SK-N-MC (cell line): Measurements from ENCODE around the gene PCDHGA1.

Source experiments
- DNase-seq: peaks from one replicate; pipeline ENCODE4 v3.0.0-alpha.2; 2011; ENCODE audit warnings: low read depth, low spot score
- H3K27ac ChIP-seq: fragments of 200-600 bp; sonication (generic); 2 replicates; pipeline ENCODE4 v1.5.1; 2016; ENCODE audit warnings: mixed run types
- H3K36me3 ChIP-seq: fragments of 200-600 bp; sonication (generic); 2 replicates; pipeline ENCODE4 v1.6.1; 2017; ENCODE audit warnings: antibody characterized with exemption, low read length, mixed read lengths; ENCODE audit not compliant: insufficient read depth
- H3K4me3 ChIP-seq: fragments of 200-600 bp; sonication (generic); 2 replicates; pipeline ENCODE4 v1.5.1; 2016
- H3K9ac ChIP-seq: fragments of 200-600 bp; sonication (generic); 2 replicates; pipeline ENCODE4 v1.8.0; 2017; ENCODE audit warnings: mixed run types, mixed read lengths; ENCODE audit not compliant: insufficient read length
- H3K9me3 ChIP-seq: fragments of 200-600 bp; sonication (generic); 2 replicates; pipeline ENCODE4 v1.6.1; 2017; ENCODE audit warnings: low read depth, mild to moderate bottlenecking, antibody characterized with exemption, low read length, moderate library complexity, mixed read lengths
- EZH2 ChIP-seq: fragments of 200-600 bp; sonication (generic); IDR thresholded peaks from one replicate; pipeline ENCODE4 v1.6.1; 2017; ENCODE audit warnings: antibody characterized with exemption
- FOXP2 ChIP-seq: optimal IDR thresholded peaks from 2 replicates; pipeline ENCODE3; 2011; ENCODE audit warnings: mild to moderate bottlenecking, moderate library complexity; ENCODE audit not compliant: insufficient read depth; ENCODE audit errors: extremely low read length, control extremely low read depth
- POLR2AphosphoS5 ChIP-seq: IDR thresholded peaks from 2 replicates; pipeline ENCODE4 v1.6.1; 2012; ENCODE audit warnings: mild to moderate bottlenecking, low read depth, low read length, borderline replicate concordance

The PCDHGA1 gene

DNA sequence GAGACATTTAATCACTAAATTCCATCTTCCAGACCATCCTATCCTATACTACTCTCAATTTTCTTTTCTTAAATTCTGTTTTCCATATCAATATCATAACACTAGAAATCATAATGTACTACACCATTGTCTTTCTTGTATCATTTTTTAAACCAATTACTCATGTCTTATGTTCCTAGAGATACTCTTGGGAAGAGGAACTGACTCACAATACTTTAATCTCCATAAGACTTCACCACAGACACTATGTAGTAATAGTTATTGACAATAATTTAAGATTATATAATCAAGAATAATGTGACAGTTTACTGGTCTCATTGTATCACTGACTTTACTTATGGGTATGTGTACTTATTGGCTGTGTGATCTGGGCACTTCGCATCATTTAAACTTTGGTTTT, 202.4 kb downstream of the PCDHGA1 start:
- no peak for TF ChIP-seq POLR2AphosphoS5
- no peak for TF ChIP-seq EZH2
- no peak for TF ChIP-seq FOXP2

DNA sequence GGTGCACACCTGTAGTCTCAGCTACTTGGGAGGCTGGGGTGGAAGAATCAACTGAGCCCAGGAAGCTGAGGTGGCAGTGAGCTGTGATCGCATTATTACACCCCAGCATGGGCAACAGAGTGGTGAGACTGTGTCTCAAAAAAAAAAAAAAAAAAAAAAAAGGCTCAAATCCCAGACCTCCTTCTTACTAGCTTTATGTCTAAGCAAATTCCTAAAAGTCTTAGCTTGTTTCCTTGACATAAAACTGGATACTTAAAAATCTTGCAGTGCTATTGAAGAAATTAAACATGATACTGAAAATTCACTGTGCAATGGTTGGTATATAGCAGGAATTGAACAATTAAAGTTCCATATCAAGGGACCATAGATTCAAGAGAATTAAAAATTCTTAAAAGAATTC, 203.6 kb downstream of the PCDHGA1 start:
- Histone ChIP-seq H3K36me3 (peaks cover 20% of the 10 kb centered on the region; the same call in 1 of the 2 replicates), H3K4me3 (no peak overlapping the region), H3K9me3 (no peaks in the 10 kb centered on the region), H3K9ac (no peak overlapping the region), H3K27ac (no peak overlapping the region)
- DNase-seq, result no peak
- TF ChIP-seq POLR2AphosphoS5 (no peak), FOXP2 (no peak), EZH2 (no peak)

More for the DNA sequence above, 202.4 kb downstream of the PCDHGA1 start:
- Histone ChIP-seq H3K9ac (no peak overlapping the region), H3K4me3 (no peak overlapping the region), H3K27ac (no peak overlapping the region), H3K9me3 (no peaks in the 10 kb centered on the region), H3K36me3 (peaks cover 27% of the 10 kb centered on the region; the same call in 1 of the 2 replicates)
- DNase-seq, result no peak

DNA sequence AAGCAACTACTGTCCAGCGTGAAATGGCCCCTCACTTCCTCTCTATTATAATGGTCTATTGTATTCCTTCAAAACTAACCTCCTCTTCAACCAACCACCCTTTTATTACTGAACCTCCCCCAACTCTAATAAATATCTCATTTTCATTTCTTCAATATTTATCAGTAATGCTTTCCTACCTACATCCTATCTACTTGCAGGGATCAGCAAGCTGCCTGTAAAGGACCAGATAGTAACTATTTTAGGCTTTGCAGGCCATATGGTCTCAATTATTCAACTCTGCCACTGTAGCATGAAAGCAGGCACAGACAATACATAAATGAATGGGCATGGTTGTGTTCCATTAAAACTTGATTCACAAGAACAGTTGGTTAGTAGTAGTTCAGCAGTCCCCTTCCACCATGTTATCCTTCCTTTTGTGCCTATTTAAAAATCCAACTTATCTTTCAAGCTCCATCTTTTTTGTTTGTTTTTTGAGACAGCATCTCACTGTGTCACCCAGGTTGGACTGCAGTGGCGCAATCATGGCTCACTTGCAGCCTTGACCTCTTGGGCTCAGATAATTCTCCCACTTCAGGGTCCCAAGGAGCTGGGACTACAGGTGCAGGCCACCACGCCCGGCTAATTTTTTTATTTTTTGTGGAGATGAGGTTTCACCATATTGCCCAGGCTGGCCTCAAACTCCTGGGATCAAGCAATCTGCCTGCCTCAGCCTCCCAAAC, 204.3 kb downstream of the PCDHGA1 start:
- no peak overlapping the region for H3K9ac ChIP-seq
- DNase-seq, result no peak
- TF ChIP-seq FOXP2 (no peak), POLR2AphosphoS5 (no peak), EZH2 (no peak)
- no peaks in the 10 kb centered on the region for H3K9me3 ChIP-seq
- peaks cover 16% of the 10 kb centered on the region; the same call in 1 of the 2 replicates for H3K36me3 ChIP-seq
- peak overlapping the region; percentile 19; the same call in 1 of the 2 replicates for H3K27ac ChIP-seq
- H3K4me3 ChIP-seq, result no peak overlapping the region

- Histone ChIP-seq H3K4me3 (no peak overlapping the region), H3K9ac (no peak overlapping the region), H3K9me3 (0 out of 2 replicates have a peak, but pooled peaks cover 8% of the 10 kb centered on the region), H3K36me3 (peaks cover 36% of the 10 kb centered on the region), H3K27ac (no peak overlapping the region)
- DNase-seq, result no peak
- TF ChIP-seq POLR2AphosphoS5 (no peak), FOXP2 (no peak)
Measured at GRCh38 chr5:141543053-141543452, 212.7 kb downstream of the PCDHGA1 start.

GRCh38 chr5:141547488-141547887, 217.2 kb downstream of the PCDHGA1 start:
- Histone ChIP-seq H3K9me3 (0 out of 2 replicates have a peak, but pooled peaks cover 8% of the 10 kb centered on the region), H3K9ac (no peak overlapping the region), H3K36me3 (peaks cover 67% of the 10 kb centered on the region), H3K27ac (no peak overlapping the region), H3K4me3 (no peak overlapping the region)
- TF ChIP-seq POLR2AphosphoS5 (no peak), FOXP2 (no peak), EZH2 (no peak)
- DNase-seq, result no peak

DNA sequence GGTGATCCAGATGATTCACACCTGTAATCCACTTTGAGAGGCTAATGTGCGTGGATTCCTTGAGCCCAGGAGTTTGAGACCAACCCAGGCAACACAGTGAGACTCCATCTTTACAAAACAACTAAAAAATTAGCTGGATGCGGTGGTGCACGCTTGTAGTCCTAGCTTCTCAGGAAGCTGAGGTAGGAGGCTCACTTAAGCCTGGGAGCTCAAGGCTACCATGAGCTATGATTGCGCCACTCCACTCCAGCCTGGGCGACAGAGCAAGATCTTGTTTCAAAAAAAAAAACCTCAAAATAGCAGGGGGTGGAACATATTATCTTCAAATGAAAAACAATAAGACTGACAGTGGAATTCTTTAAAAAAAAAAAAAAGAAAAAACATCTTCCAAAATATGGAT, 217.6 kb downstream of the PCDHGA1 start:
- Histone ChIP-seq H3K36me3 (peaks cover 64% of the 10 kb centered on the region), H3K27ac (no peak overlapping the region), H3K4me3 (no peak overlapping the region), H3K9ac (no peak overlapping the region), H3K9me3 (0 out of 2 replicates have a peak, but pooled peaks cover 8% of the 10 kb centered on the region)
- no peak for TF ChIP-seq POLR2AphosphoS5
- no peak for TF ChIP-seq EZH2
- TF ChIP-seq FOXP2, result no peak
- DNase-seq, result no peak

GRCh38 chr5:141557681-141558136, 227.4 kb downstream of the PCDHGA1 start:
- Histone ChIP-seq H3K9ac (peak overlapping the region; percentile 74), H3K36me3 (peaks cover 14% of the 10 kb centered on the region), H3K9me3 (no peaks in the 10 kb centered on the region), H3K27ac (peak overlapping the region; percentile 95), H3K4me3 (peak overlapping the region; percentile 44)
- TF ChIP-seq EZH2 (no peak), FOXP2 (no peak), POLR2AphosphoS5 (no peak)
- DNase-seq, result peak; percentile 88

DNA sequence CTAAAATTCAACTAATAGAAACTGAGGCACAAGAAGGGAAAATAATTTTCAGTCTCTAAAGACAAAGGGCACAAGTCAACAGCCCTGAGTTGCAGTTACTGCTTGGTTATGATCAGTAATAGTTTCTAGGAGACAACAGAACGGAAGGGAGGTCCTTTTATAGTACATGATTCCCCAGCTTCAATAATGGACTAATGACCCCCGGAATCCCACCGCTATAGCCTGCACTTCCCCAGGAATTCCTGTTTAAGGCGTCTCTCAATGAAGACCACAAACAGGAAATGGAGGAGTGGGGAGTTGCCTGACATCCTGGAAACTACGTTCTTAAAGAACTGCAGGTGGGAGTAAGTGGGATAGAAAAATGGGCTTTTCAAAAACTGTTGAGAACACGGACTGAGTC, 227.8 kb downstream of the PCDHGA1 start:
- no peak for TF ChIP-seq FOXP2
- TF ChIP-seq EZH2, result no peak
- no peak for TF ChIP-seq POLR2AphosphoS5
- peak overlapping the region; percentile 44 for H3K4me3 ChIP-seq
- no peak for DNase-seq
- no peaks in the 10 kb centered on the region for H3K9me3 ChIP-seq
- peak overlapping the region; percentile 95 for H3K27ac ChIP-seq
- H3K9ac ChIP-seq, result peak overlapping the region; percentile 74
- peaks cover 14% of the 10 kb centered on the region for H3K36me3 ChIP-seq
